Measurements from ENCODE around the gene FLACC1.

DNA sequence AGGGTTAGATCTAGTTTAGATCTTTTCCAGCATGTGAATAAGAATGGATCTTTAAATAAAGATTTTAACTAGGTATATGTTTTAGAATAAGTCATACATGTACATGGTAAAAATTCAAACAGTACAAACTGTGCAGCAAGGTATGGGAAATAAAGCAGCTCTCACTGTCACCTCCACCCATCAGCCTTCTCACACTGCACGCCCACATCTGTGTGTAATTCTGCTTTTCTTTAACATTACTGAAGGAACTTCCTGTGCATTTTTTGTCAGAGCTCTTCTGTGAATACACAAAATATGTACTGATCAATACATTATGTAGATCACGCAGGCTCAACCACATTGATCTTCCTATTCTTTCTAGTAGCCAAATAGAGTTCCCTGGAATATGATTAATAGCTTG is 93.4 kb downstream of the FLACC1 start:
- TF ChIP-seq, protein P1, sequence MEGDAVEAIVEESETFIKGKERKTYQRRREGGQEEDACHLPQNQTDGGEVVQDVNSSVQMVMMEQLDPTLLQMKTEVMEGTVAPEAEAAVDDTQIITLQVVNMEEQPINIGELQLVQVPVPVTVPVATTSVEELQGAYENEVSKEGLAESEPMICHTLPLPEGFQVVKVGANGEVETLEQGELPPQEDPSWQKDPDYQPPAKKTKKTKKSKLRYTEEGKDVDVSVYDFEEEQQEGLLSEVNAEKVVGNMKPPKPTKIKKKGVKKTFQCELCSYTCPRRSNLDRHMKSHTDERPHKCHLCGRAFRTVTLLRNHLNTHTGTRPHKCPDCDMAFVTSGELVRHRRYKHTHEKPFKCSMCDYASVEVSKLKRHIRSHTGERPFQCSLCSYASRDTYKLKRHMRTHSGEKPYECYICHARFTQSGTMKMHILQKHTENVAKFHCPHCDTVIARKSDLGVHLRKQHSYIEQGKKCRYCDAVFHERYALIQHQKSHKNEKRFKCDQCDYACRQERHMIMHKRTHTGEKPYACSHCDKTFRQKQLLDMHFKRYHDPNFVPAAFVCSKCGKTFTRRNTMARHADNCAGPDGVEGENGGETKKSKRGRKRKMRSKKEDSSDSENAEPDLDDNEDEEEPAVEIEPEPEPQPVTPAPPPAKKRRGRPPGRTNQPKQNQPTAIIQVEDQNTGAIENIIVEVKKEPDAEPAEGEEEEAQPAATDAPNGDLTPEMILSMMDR (conservative IDR thresholded peaks at IDR 0.05), result no peak
- no peak for TF ChIP-seq ZFX (IDR thresholded peaks at IDR 0.05)
